OCI-LY3 (cell line): ENCODE data around the gene PTCD2.
"Not testable (repeated sequence)": the region's sequence is repeated elsewhere in the genome, so short reads cannot be mapped to it uniquely, and the experiment has no call there.

Source experiments
- H2AFZ ChIP-seq: fragments of 200-600, 300-600 bp; shearing (Covaris generic); 2 replicates; pipeline ENCODE4 v1.6.0; 2014; ENCODE audit warnings: antibody characterized with exemption, low read depth, low read length
- H3K27ac ChIP-seq: fragments of 200-600, 300-600 bp; sonication (generic); 2 replicates; pipeline ENCODE4 v1.5.1; 2014; ENCODE audit warnings: mild to moderate bottlenecking, low read length, moderate library complexity, mixed read lengths
- H3K27me3 ChIP-seq: fragments of 200-600, 300-600 bp; sonication (generic); 2 replicates; pipeline ENCODE4 v1.6.1; 2014; ENCODE audit warnings: low read depth, low read length, mixed read lengths
- H3K36me3 ChIP-seq: fragments of 200-600, 300-600 bp; sonication (generic); replicated peaks from 2 replicates; pipeline ENCODE3; 2014; ENCODE audit warnings: low read depth, low read length, mixed read lengths
- H3K4me1 ChIP-seq: fragments of 300-600, 200-600 bp; sonication (generic); 2 replicates; pipeline ENCODE4 v1.6.1; 2014; ENCODE audit warnings: low read length, mixed read lengths
- H3K4me2 ChIP-seq: fragments of 200-600, 300-600 bp; sonication (generic); 2 replicates; pipeline ENCODE4 v1.6.1; 2014; ENCODE audit warnings: low read length, mixed read lengths
- H3K4me3 ChIP-seq: fragments of 300-600, 200-600 bp; sonication (generic); 2 replicates; pipeline ENCODE4 v1.5.1; 2014; ENCODE audit warnings: antibody characterized with exemption, mild to moderate bottlenecking, low read length, moderate library complexity
- H3K79me2 ChIP-seq: fragments of 300-600, 200-600 bp; shearing (Covaris generic); 2 replicates; pipeline ENCODE4 v1.6.1; 2014; ENCODE audit warnings: mild to moderate bottlenecking, low read length, mixed read lengths
- H3K9ac ChIP-seq: fragments of 300-600, 200-600 bp; shearing (Covaris generic); 2 replicates; pipeline ENCODE4 v1.6.0; 2014; ENCODE audit warnings: mild to moderate bottlenecking, low read length, moderate library complexity
- H3K9me3 ChIP-seq: fragments of 200-600, 300-600 bp; shearing (Covaris generic); 2 replicates; pipeline ENCODE4 v1.6.1; 2014; ENCODE audit warnings: low read length, mixed read lengths; ENCODE audit not compliant: insufficient read depth
- H4K20me1 ChIP-seq: fragments of 200-600, 300-600 bp; sonication (generic); 2 replicates; pipeline ENCODE4 v1.6.1; 2016; ENCODE audit warnings: low read length, mixed read lengths; ENCODE audit not compliant: insufficient read depth
- CTCF ChIP-seq: fragments of 200-600, 300-600 bp; sonication (generic); IDR thresholded peaks from 2 replicates; pipeline ENCODE4 v1.5.1; 2014; ENCODE audit warnings: antibody characterized with exemption, low read length, low read depth
- EZH2phosphoT487 ChIP-seq: fragments of 200-600 bp; shearing (Covaris generic); IDR thresholded peaks from 2 replicates; pipeline ENCODE4 v1.6.1; 2018; ENCODE audit warnings: antibody characterized with exemption, mixed run types, low read depth

PTCD2 gene

GRCh38 chr5:72296256-72296655, 23.9 kb upstream of the PTCD2 start:
- no peak overlapping the region for H3K4me2 ChIP-seq
- peaks cover 9% of the 10 kb centered on the region for H3K4me1 ChIP-seq

GRCh38 chr5:72298136-72298535, 22.0 kb upstream of the PTCD2 start:
- H2AFZ ChIP-seq, H3K27me3 ChIP-seq, H3K9me3 ChIP-seq, H3K9ac ChIP-seq, H3K4me3 ChIP-seq, H3K27ac ChIP-seq, H4K20me1 ChIP-seq, H3K4me2 ChIP-seq: not testable (repeated sequence)
- H3K4me1 ChIP-seq = peaks cover 16% of the 10 kb centered on the region
- H3K36me3 ChIP-seq = peaks cover 26% of the 10 kb centered on the region
- peaks cover 48% of the 10 kb centered on the region for H3K79me2 ChIP-seq

More at GRCh38 chr5:72296256-72296655, 23.9 kb upstream of the PTCD2 start:
- H3K9ac ChIP-seq = no peak overlapping the region
- H3K4me3 ChIP-seq = no peak overlapping the region
- peaks cover 29% of the 10 kb centered on the region for H3K79me2 ChIP-seq
- H3K9me3 ChIP-seq = no peaks in the 10 kb centered on the region
- TF ChIP-seq EZH2phosphoT487 (no peak), CTCF (no peak)
- peaks cover 13% of the 10 kb centered on the region for H3K36me3 ChIP-seq
- H3K27ac ChIP-seq = no peak overlapping the region
- no peaks in the 10 kb centered on the region for H3K27me3 ChIP-seq
- no peak overlapping the region for H2AFZ ChIP-seq
- H4K20me1 ChIP-seq = no peaks in the 10 kb centered on the region

GRCh38 chr5:72298711-72299110, 21.5 kb upstream of the PTCD2 start:
- Histone ChIP-seq H3K9ac (no peak overlapping the region), H3K36me3 (peaks cover 26% of the 10 kb centered on the region), H3K4me2 (no peak overlapping the region), H4K20me1 (no peaks in the 10 kb centered on the region), H2AFZ (no peak overlapping the region), H3K4me3 (no peak overlapping the region), H3K4me1 (peaks cover 16% of the 10 kb centered on the region), H3K27me3 (no peaks in the 10 kb centered on the region), H3K79me2 (peaks cover 54% of the 10 kb centered on the region), H3K27ac (no peak overlapping the region), H3K9me3 (no peaks in the 10 kb centered on the region)
- TF ChIP-seq CTCF = no peak
- no peak for TF ChIP-seq EZH2phosphoT487

GRCh38 chr5:72300590-72301339, 19.4 kb upstream of the PTCD2 start:
- no peaks in the 10 kb centered on the region for H4K20me1 ChIP-seq
- H3K79me2 ChIP-seq = peaks cover 72% of the 10 kb centered on the region
- peaks cover 29% of the 10 kb centered on the region for H3K4me1 ChIP-seq
- H3K9me3 ChIP-seq = no peaks in the 10 kb centered on the region
- no peak overlapping the region for H3K4me3 ChIP-seq
- H2AFZ ChIP-seq = no peak overlapping the region
- no peak overlapping the region for H3K9ac ChIP-seq
- TF ChIP-seq CTCF (no peak), EZH2phosphoT487 (no peak)
- no peak overlapping the region for H3K27ac ChIP-seq
- H3K36me3 ChIP-seq = peaks cover 22% of the 10 kb centered on the region
- no peaks in the 10 kb centered on the region for H3K27me3 ChIP-seq
- no peak overlapping the region for H3K4me2 ChIP-seq
